ENCODE data around the gene ITPK1.

DNA sequence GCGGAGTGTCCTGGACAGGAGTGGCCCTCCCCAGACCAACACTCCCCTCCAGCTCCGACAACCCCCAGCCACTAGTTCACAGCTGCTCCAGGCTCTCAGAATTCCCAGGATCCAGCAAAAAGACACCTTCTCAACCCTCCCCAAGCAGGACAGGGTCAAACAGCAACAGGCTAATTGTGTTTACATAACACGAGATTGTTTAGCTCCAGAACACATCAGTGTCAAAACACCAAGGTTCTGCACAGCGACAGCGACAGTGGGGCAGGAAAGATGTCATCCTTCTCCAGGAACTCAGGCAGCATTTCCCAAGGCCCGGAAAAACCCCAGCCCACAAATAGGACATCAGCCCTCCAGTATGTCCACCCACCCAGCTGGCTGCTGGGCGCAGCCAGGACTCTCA, 16.5 kb downstream of the ITPK1 start:
- TF ChIP-seq, protein P1, sequence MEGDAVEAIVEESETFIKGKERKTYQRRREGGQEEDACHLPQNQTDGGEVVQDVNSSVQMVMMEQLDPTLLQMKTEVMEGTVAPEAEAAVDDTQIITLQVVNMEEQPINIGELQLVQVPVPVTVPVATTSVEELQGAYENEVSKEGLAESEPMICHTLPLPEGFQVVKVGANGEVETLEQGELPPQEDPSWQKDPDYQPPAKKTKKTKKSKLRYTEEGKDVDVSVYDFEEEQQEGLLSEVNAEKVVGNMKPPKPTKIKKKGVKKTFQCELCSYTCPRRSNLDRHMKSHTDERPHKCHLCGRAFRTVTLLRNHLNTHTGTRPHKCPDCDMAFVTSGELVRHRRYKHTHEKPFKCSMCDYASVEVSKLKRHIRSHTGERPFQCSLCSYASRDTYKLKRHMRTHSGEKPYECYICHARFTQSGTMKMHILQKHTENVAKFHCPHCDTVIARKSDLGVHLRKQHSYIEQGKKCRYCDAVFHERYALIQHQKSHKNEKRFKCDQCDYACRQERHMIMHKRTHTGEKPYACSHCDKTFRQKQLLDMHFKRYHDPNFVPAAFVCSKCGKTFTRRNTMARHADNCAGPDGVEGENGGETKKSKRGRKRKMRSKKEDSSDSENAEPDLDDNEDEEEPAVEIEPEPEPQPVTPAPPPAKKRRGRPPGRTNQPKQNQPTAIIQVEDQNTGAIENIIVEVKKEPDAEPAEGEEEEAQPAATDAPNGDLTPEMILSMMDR (IDR thresholded peaks at IDR 0.05), result no peak
- no peak for TF ChIP-seq POLR2AphosphoS5 (IDR thresholded peaks at IDR 0.05; ENCODE audit: low read depth, low read length)

Data from Panc1 (cell line).